HG03342 (cell line): ENCODE results near the gene HAAO.

Experiments
- ATAC-seq: cut with Tn5 transposase; IDR thresholded peaks from one replicate; pipeline ENCODE4 v1.9.1; 2021; ENCODE audit warnings: mild to moderate bottlenecking, moderate library complexity; ENCODE audit not compliant: unreplicated experiment

Gene HAAO

GRCh38 chr2:42794271-42795046, 2.1 kb upstream of the HAAO start:
- no peak for ATAC-seq

GRCh38 chr2:42793334-42794270, 1.2 kb upstream of the HAAO start:
- ATAC-seq, result no peak

GRCh38 chr2:42792087-42792582, 248 bp downstream of the HAAO start:
- ATAC-seq, result peak; percentile 22

- no peak for ATAC-seq
These were observed 777 bp downstream of the HAAO start for GRCh38 chr2:42791606-42792005.

- ATAC-seq, result no peak
These were observed 2.6 kb downstream of the HAAO start for GRCh38 chr2:42789751-42790150.

- no peak for ATAC-seq
These were observed 3.5 kb downstream of the HAAO start for GRCh38 chr2:42788882-42789281.

- ATAC-seq, result no peak
These were observed 3.9 kb downstream of the HAAO start for GRCh38 chr2:42788478-42788793.

GRCh38 chr2:42787788-42788477, 4.5 kb downstream of the HAAO start:
- ATAC-seq, result no peak

- ATAC-seq, result no peak
These were observed 5.0 kb downstream of the HAAO start for GRCh38 chr2:42787424-42787787.

GRCh38 chr2:42786561-42787345, 5.6 kb downstream of the HAAO start:
- no peak for ATAC-seq

- ATAC-seq, result no peak
These were observed 8.0 kb downstream of the HAAO start for GRCh38 chr2:42784204-42784880.

GRCh38 chr2:42783511-42783910, 8.9 kb downstream of the HAAO start:
- no peak for ATAC-seq

GRCh38 chr2:42781181-42781580, 11.2 kb downstream of the HAAO start:
- ATAC-seq, result no peak

- ATAC-seq, result no peak
These were observed 14.2 kb downstream of the HAAO start for GRCh38 chr2:42777883-42778805.

- ATAC-seq, result no peak
These were observed 16.6 kb downstream of the HAAO start for GRCh38 chr2:42775810-42776209.

GRCh38 chr2:42775186-42775585, 17.2 kb downstream of the HAAO start:
- no peak for ATAC-seq

- ATAC-seq, result no peak
These were observed 20.7 kb downstream of the HAAO start for GRCh38 chr2:42771546-42772153.

- ATAC-seq, result peak; percentile 62
These were observed 21.9 kb downstream of the HAAO start for GRCh38 chr2:42770288-42771131.
